Measurements from ENCODE around the gene CCL21. TPM values are rescaled to one million over a fixed set of nuclear protein-coding genes. Genes with fewer than 3 reads are reported as not detected.
A peak's percentile ranks its signal among the peaks of the same experiment; 100 is the strongest.

The CCL21 gene
- total and polyA plus RNA-seq, 2 of the 8 experiments (the other 6 are each of a cell fraction or from before 2014, with no cell fraction given), result not detected

DNA sequence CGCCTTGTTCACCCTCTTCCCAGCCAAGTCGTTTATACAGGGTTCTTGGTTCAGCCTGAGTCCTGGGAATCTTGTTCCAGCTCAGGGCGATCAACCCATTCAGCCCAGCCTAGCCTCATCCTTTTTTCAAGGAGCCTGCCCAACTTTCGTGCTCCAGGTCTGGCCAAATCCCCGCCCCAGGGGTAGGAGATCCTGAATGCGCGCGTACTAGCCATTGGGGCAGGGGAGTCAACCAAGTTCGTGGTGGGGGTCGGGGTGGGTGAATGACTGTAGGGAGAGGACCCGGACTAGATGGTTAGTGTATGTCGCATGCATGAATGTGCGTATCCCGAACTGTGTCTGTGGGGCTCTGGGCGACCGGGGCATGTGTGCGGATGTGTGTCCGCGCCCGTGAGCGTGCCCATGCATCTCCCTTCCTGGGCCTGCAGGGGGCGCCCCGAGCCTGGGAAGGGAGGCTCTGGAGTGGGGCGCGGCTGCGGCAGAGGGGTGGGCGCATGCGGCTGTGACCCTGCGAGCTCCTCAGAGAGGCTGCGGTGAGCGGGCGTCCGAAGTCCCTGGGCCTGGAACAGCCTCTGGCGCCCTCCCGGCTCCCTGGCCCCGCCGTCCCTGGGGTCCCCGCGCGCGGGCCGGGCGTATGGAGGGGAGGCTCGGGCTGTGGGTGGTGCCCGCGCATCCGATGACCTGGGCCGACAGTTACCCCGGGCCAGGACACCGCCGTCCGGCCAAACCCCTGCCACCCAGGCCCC lies 8.7 kb downstream of the CCL21 start (continued):
- TF ChIP-seq CTBP2 (IDR thresholded peaks at IDR 0.05; ENCODE audit: borderline replicate concordance, insufficient read depth, insufficient read length, low read length), result peak; percentile 26
- TF ChIP-seq, protein P1, sequence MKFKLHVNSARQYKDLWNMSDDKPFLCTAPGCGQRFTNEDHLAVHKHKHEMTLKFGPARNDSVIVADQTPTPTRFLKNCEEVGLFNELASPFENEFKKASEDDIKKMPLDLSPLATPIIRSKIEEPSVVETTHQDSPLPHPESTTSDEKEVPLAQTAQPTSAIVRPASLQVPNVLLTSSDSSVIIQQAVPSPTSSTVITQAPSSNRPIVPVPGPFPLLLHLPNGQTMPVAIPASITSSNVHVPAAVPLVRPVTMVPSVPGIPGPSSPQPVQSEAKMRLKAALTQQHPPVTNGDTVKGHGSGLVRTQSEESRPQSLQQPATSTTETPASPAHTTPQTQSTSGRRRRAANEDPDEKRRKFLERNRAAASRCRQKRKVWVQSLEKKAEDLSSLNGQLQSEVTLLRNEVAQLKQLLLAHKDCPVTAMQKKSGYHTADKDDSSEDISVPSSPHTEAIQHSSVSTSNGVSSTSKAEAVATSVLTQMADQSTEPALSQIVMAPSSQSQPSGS (IDR thresholded peaks at IDR 0.05; ENCODE audit: low read length), result no peak
- peak; percentile 70 for TF ChIP-seq BACH1 (IDR thresholded peaks at IDR 0.05; ENCODE audit: low read length)
- peak; percentile 45 for TF ChIP-seq E2F6 (IDR thresholded peaks at IDR 0.05)
- TF ChIP-seq RAD21 (IDR thresholded peaks at IDR 0.05 in 1 of 2, conservative IDR thresholded peaks at IDR 0.05 in 1 of 2; ENCODE audit: low read depth in 2 of 2, low read length in 2 of 2), result peak; percentile 75 to 82
- TF ChIP-seq, protein P2, sequence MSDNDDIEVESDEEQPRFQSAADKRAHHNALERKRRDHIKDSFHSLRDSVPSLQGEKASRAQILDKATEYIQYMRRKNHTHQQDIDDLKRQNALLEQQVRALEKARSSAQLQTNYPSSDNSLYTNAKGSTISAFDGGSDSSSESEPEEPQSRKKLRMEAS (IDR thresholded peaks at IDR 0.05), result peak; percentile 59
- peak; percentile 85 for TF ChIP-seq KDM4A (IDR thresholded peaks at IDR 0.05; ENCODE audit: low read depth, low read length, severe bottlenecking)
- 0 out of 2 replicates have a peak, but pooled peaks have one; percentile 10 for TF ChIP-seq SP4 (IDR thresholded peaks at IDR 0.05; ENCODE audit: low read length)
- TF ChIP-seq RXRA (IDR thresholded peaks at IDR 0.05; ENCODE audit: insufficient read depth, low read depth, low read length), result no peak
- peak; percentile 89 to 91 (median 91) for TF ChIP-seq CTCF (IDR thresholded peaks at IDR 0.05; ENCODE audit: control extremely low read depth in 1 of 3, insufficient read depth in 1 of 3, low read depth in 1 of 3, low read length in 3 of 3)
- TF ChIP-seq KDM1A (IDR thresholded peaks at IDR 0.05; ENCODE audit: borderline replicate concordance, low read length), result no peak
- TF ChIP-seq ZNF274 (IDR thresholded peaks at IDR 0.05; ENCODE audit: borderline replicate concordance, extremely low read depth, low read length), result no peak
- no peak for TF ChIP-seq PHF8 (conservative IDR thresholded peaks at IDR 0.05; ENCODE audit: low read depth, low read length)

Data from H1 (cell line).